Neutrophil (primary cell): ENCODE results near the gene DQX1.
A peak's percentile ranks its signal among the peaks of the same experiment; 100 is the strongest.
"Not testable (repeated sequence)": the region's sequence is repeated elsewhere in the genome, so short reads cannot be mapped to it uniquely, and the experiment has no call there.

Experiments
- H3K27ac ChIP-seq: fragments of 200-600 bp; sonication (generic); 2 replicates; pipeline ENCODE4 v1.5.1; 2016; ENCODE audit warnings: mild to moderate bottlenecking, moderate library complexity
- H3K27me3 ChIP-seq: fragments of 200-600 bp; sonication (generic); 2 replicates; pipeline ENCODE4 v1.6.0; 2016; ENCODE audit warnings: mild to moderate bottlenecking
- H3K36me3 ChIP-seq: fragments of 200-600 bp; sonication (generic); 2 replicates; pipeline ENCODE4 v1.5.1; 2017
- H3K4me1 ChIP-seq, 2 experiments: fragments of 200-600 bp in 1 of 2; sonication (generic) in 1 of 2; 1 replicate in 1 of 2; 2 replicates in 1 of 2; pipeline versions ENCODE4 v1.5.1 to v1.6.1; 2013 to 2016; ENCODE audit warnings: low read depth in 1 of 2, low read length in 1 of 2, mild to moderate bottlenecking in 1 of 2, moderate library complexity in 1 of 2; ENCODE audit not compliant: control insufficient read depth in 1 of 2, insufficient read depth in 1 of 2
- H3K4me3 ChIP-seq, 2 experiments: fragments of 200-600 bp in 1 of 2; sonication (generic) in 1 of 2; 1 replicate in 1 of 2; 2 replicates in 1 of 2; pipeline ENCODE4 v1.5.1; 2013 to 2016; ENCODE audit warnings: low read depth in 1 of 2, low read length in 1 of 2, mild to moderate bottlenecking in 1 of 2, moderate library complexity in 1 of 2
- H3K9me3 ChIP-seq: fragments of 200-600 bp; sonication (generic); 2 replicates; pipeline ENCODE4 v1.5.1; 2016
- TF ChIP-seq, protein P1 (sequence below): fragments of 200-600 bp; sonication (generic); IDR thresholded peaks from 2 replicates; pipeline ENCODE4 v1.5.1; 2016; ENCODE audit warnings: antibody characterized with exemption

Gene DQX1

DNA sequence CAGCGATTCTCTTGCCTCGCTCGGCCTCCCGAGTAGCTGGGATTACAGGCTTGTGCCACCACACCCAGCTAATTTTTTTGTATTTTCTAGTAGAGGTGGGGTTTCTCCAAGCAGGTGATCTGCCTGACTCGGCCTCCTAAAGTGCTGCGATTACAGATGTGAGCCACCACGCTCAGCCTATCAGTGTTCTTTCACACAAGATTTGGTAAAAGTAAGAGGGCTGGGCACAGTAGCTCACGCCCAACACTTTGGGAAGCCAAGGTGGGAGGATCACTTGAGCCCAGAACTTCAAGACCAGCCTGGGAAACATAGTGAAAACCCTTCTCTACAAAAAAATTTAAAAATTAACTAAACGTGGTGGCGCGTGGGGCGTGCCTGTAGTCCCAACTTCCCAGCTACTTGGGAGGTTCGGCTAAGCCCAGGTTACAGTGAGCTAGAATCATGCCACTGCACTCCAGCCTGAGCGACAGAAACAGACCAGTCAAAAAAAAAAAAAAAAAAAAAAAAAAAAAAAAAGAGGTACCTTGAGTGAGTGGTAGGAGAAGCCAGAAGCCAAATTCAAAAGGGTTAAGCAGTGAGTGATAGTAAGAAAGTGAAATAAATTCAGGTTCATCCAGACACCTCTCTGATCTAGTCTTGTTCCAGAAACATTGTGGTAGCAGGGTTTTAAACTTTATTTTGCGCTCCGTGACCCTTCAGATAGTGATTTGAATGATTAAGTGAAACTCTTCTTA is 54.5 kb downstream of the DQX1 start:
- peaks cover 22 to 23% of the 10 kb centered on the region in 2 experiments for H3K4me1 ChIP-seq
- no peaks in the 10 kb centered on the region for H3K9me3 ChIP-seq
- TF ChIP-seq, protein P1, sequence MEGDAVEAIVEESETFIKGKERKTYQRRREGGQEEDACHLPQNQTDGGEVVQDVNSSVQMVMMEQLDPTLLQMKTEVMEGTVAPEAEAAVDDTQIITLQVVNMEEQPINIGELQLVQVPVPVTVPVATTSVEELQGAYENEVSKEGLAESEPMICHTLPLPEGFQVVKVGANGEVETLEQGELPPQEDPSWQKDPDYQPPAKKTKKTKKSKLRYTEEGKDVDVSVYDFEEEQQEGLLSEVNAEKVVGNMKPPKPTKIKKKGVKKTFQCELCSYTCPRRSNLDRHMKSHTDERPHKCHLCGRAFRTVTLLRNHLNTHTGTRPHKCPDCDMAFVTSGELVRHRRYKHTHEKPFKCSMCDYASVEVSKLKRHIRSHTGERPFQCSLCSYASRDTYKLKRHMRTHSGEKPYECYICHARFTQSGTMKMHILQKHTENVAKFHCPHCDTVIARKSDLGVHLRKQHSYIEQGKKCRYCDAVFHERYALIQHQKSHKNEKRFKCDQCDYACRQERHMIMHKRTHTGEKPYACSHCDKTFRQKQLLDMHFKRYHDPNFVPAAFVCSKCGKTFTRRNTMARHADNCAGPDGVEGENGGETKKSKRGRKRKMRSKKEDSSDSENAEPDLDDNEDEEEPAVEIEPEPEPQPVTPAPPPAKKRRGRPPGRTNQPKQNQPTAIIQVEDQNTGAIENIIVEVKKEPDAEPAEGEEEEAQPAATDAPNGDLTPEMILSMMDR, result no peak
- peak overlapping the region; percentile 85 to 90 for H3K4me3 ChIP-seq
- H3K27me3 ChIP-seq, result no peaks in the 10 kb centered on the region
- peaks cover 22% of the 10 kb centered on the region for H3K36me3 ChIP-seq
- peak overlapping the region; percentile 89 for H3K27ac ChIP-seq

DNA sequence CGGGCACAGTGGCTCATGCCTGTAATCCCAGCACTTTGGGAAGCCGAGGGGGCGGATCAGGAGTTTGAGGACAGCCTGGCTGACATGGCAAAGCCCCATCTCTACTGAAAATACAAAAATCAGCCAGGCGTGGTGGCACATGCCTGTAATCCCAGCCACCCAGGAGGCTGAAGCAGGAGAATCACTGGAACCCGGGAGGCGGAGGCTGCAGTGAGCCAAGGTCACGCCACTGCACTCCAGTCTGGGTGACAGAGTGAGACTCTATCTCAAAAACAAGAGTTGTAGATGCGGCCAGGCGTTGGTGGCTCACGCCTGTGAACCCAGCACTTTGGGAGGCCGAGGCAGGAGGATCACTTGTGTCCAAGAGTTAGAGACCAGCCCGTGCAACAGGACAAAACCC is 55.3 kb downstream of the DQX1 start:
- H3K27ac ChIP-seq, H3K9me3 ChIP-seq, H3K4me3 ChIP-seq, H3K27me3 ChIP-seq: not testable (repeated sequence)
- peaks cover 26 to 28% of the 10 kb centered on the region in 2 experiments for H3K4me1 ChIP-seq
- H3K36me3 ChIP-seq, result peaks cover 16% of the 10 kb centered on the region
